NCI-H146 (cell line): ENCODE data around the gene MANF.

ENCODE experiments used
- DNase-seq: peaks from one replicate; lab custom pipeline; 2025; lab: John Stamatoyannopoulos, UW

The MANF gene

DNA sequence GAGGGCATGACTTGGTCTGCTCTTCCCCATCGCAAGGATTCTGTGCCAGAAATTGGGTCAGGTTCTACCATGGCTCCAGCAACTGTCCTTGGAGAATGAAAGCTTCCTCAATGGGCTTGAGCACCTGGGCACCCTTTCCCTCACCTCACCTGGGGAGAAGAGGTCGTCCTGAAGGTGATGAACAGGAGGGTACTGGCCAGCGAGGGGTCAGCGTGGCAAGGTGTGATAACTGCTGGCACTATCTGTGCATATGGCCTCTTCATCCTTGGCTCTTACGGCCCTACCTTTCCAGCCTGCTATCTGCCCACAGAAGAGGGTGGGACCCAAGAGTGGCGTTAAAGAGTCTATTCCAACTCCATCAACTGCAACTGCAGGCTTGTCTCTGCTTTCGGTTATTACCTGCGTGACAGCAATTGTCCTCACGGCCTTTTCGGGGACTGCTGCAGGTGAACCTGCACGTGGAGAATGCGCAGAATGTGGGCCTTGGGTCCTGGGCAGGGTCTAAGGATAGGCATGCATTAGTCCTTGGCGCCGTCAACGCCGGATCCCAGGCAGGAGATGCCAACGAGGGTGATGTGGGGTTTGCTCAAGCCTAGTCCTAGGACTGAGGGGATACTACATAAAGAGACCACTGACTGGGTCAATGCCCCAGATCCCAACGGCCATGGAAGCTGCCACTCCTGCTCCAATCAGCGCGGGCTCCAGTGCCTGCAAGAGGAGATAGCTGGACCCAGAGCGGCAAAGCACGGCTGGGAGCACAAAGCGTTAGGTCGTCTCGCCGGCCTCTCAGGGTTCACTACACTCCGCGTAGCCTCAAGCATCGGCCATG, 5.4 kb downstream of the MANF start:
- no peak for DNase-seq

DNA sequence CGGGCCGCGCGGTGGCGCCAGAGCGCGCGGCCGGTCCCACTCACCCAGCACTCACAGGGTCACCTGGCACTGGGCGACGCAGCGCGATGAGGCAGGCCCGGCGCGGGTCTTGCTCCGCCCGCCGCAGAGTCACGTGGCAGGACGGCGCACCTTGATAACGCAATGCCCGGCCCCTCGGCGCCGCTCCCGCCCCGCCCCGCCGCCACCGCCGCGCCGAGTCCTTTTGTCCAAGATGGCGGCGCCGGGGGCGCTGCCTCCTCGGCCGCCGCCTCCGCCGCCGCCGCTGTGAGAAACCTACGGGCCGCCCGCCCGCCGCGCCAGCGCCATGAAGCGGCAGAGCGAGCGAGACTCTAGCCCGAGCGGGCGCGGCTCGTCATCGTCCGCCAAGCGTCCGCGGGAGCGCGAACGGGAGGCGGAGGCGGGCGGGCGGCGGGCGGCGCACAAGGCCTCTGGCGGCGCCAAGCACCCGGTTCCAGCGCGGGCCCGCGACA, 6.0 kb downstream of the MANF start, which contains the start of gene RBM15B:
TSS of gene RBM15B (plus strand) at position 211 of the 491 bp plus-strand sequence. CDS start at position 326, 115 bp downstream.
- peak; percentile 90 for DNase-seq

GRCh38 chr3:51391566-51392354, 6.7 kb downstream of the MANF start:
- peak; percentile 15 for DNase-seq

DNA sequence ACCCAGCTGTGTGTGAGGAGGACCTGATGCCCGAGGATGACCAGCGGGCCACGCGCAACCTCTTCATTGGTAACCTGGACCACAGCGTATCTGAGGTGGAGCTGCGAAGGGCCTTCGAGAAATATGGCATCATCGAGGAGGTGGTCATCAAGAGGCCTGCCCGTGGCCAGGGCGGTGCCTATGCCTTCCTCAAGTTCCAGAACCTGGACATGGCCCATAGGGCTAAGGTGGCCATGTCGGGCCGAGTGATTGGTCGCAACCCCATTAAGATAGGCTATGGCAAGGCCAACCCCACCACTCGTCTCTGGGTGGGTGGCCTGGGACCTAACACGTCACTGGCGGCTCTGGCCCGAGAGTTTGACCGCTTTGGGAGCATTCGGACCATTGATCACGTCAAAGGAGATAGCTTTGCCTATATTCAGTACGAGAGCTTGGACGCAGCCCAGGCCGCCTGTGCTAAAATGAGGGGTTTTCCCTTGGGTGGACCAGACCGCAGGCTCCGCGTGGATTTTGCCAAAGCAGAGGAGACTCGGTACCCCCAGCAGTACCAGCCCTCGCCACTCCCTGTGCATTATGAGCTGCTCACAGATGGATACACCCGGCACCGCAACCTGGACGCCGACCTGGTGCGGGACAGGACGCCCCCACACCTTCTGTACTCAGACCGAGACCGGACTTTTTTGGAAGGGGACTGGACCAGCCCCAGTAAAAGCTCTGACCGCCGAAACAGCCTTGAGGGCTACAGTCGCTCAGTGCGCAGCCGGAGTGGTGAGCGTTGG, 7.5 kb downstream of the MANF start:
- DNase-seq: no peak

GRCh38 chr3:51393134-51393495, 8.0 kb downstream of the MANF start:
- DNase-seq: no peak

- no peak for DNase-seq
These were observed 8.5 kb downstream of the MANF start for GRCh38 chr3:51393564-51393963.

DNA sequence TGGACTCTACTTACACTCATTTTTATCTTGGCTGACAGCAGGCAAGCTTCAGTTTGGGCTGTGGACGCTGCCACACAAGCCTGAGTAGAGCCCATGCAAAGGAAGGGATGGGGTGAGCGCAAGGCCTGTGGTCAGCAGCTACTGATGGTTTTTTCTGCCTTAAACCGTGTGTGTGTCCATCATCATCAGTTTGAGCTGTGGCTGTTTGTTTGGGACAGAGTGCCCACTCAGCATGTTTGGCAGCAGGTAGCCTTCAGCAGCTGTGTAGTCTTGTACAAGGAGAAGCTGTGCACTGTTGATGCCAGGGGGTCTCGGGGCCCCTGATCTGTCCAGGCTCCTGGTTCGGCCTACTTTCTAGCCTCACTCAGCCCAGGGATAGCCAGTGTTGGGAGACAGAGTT, 9.4 kb downstream of the MANF start:
- no peak for DNase-seq

DNA sequence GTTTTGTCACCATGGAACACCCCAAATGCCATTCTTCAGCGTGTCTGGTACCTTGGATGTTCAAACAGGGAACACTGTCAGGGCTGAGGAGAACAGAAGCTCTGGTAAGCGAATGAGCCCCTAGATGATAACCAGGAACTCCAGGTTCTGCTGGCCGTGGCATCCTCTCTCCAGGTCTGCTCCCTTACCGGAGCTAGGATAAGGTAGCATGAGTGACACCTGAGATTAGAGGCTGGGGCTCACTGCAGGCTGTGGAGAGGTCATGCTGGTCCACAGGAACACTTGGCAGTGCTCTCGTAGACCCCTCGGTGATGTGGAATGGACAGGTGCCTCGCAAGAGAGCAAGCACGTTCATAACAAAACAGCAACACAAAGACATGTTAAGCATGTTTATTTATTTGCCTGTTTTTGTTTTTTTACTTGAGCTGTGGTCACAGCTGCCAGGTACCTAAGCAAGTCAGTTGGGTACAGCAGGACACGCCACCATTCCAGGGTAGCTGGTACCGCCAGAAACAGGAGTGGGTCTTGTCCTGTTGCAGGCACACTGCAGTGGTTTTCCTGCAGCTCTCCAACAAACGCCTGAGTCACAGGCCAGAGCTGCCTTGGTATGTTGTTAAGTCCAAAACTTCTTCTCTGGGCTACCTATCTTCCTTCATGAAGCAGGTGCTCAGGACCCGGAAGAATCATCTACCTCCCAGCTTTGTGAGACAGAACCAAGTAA, 10.6 kb downstream of the MANF start:
- no peak for DNase-seq

DNA sequence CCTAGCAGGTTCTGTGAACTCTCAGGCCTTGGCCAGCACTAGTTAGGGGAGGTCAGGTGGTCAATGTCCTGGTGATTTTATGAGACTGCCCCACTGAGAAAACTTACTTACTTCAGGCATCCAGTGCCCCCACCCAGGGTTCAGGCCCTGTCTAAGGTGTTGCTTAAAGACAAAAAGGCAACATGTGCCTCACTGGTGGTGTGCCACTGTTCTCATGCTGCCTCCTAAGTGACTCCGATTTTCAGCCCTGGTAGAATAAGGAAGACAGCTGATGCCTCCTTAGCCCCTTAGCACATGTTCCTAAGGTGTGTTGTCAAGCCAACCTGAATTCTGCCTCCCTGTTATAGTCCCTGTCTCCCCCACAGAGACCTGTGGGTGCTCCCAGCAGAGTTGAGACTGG, 11.3 kb downstream of the MANF start:
- no peak for DNase-seq

- no peak for DNase-seq
These were observed 12.3 kb downstream of the MANF start for GRCh38 chr3:51397392-51397791.

GRCh38 chr3:51398595-51399310, 13.7 kb downstream of the MANF start:
- DNase-seq: no peak

- no peak for DNase-seq
These were observed 15.1 kb downstream of the MANF start for GRCh38 chr3:51400166-51400565.

DNA sequence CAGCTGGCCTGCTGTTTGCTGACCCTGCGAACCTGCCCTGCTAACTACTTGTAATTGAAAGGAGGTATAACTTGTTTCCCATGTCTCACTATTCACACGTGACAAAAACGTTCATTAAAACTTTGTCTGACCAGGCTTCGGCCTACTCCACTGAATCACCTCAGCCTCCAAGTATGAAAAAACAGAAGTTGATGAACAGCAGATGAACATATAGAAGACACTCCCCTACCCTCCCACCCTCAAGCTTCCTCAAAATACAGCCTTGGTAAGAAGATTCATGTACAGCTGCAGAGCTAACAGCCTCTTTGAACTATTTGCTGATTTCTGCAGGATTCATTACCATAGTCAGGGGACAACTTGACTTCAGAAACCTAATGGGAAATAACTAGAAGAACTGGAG, 16.6 kb downstream of the MANF start:
- DNase-seq: no peak

DNA sequence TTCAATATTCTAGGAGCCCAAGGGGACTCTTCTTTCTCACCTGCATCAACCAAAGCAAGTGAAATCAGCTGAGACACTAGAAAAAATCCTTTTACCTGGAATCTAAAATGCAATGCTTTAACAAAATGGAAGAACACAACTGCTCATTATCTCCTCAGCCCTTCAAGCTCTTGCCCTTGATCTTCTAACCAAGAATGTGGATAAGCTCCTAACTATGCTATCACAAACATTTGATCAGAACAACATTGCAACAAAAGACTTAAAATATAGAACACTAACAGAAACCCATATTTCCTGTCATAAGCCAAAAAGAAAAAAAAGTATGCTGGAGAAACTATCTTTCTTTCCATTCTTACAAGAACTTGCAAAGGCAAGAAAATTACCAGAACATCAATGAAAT, 18.6 kb downstream of the MANF start:
- DNase-seq: no peak

GRCh38 chr3:51408021-51408420, 22.9 kb downstream of the MANF start:
- DNase-seq: no peak

DNA sequence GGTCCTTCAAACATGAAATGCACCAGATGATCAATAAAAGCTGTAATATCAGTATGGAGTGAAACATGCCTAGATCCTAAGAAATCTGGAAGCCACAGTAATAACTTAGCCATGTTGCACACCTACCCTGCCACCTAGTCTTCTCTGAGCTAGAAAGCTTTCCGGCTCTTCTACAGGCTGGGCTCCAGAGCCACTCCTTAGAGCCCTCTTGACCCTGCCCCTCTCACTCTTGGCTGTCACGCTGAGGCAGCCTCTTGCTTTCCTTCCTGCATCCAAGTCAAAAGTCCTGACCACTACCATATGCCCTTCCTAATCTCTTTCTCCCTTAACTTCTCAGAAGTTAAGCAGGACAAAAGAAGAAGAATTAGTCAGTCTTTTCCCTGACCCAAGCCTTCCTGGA, 23.7 kb downstream of the MANF start:
- DNase-seq: no peak

- DNase-seq: no peak
These were observed 37.1 kb downstream of the MANF start for GRCh38 chr3:51422211-51422610.

DNA sequence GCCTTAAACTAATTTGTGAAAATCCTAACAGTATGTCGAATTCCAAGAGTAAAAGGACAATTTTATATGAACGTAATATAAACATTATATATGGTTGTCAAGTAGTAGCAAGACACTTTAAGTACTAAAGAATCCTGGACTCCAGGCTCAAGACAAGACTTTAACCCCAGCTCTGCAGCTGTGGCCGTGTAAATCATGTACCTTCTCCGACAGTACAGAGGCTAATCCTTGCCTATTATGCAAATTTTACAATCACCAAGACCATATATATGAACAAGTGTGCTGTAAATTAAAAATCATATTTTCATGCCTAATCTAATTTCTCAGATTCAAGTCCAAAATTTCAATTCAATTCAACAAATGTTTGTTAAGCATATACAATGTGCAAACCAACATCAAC, 41.8 kb downstream of the MANF start:
- DNase-seq: no peak

DNA sequence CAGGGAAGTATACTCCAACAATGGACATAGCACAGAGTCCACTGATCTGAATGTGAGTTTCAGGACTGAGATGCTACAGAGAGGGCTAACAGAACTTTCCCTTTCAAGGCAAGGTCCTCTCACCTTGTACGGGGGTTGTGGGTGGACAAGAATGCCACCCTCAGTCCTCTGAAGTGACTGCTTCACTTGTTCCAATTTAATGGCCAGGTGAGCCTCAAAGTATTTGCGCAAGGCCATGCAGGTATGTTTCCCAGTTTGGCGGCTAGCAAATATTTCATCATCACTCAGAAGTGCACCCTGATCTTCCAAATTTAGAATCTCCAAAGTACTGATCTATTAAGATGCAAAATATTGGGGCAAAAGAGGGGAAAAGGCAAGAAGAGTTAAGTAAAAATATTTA, 44.0 kb downstream of the MANF start:
- no peak for DNase-seq

- no peak for DNase-seq
These were observed 49.0 kb downstream of the MANF start for GRCh38 chr3:51434110-51434509.

DNA sequence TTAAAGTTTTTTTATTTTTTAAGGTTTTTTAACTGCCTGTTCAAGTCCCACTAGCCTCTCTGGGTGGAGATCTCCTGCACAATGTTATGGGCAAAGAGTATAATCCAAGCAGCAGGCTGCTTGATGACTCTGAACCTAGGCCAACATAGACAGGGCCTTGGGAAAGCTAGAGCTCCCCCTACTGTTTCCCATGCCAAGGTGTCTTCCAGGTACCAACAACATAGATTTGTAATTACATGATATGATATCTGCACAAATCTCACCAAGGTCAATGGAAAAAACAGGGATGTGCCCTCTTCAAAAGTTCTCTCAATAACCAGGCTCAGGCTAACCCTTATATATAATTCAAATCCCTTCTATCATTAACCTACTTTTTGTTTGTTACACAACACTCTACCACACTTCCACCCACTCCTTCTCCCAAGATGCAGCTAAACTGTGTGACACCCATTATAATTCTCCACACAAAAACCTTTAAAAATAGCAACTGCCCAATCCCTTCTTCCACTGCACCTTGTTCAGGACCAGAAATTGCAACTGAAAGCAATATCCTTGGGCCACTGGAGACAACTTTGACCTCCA, 49.7 kb downstream of the MANF start:
- peak; percentile 4 for DNase-seq
